Upper lobe of left lung (tissue), 6 donors: ENCODE measurements around the gene MLF2. TPM values are rescaled to one million over a fixed set of nuclear protein-coding genes. Genes with fewer than 3 reads are reported as not detected.

Experiments used
- ATAC-seq, 2 donors: fragments of 200-7000 bp; cut with Tn5 transposase; one replicate each; pipeline ENCODE4 v1.9.1; 2022; ENCODE audit warnings: mild to moderate bottlenecking in 2 of 2, moderate library complexity in 2 of 2; ENCODE audit not compliant: low FRiP score in 2 of 2
- DNase-seq, 2 donors: peaks; one replicate each; pipeline ENCODE4 v3.0.0-alpha.2; 2019 to 2020
- H3K27ac ChIP-seq, 4 donors: fragments of 200-600 bp; sonication (generic); one replicate each; pipeline ENCODE4 v1.5.1; 2016 to 2019
- H3K27me3 ChIP-seq, 4 donors: fragments of 200-600 bp; sonication (generic); one replicate each; pipeline ENCODE4 v1.5.1; 2017 to 2019
- H3K36me3 ChIP-seq, 4 donors: fragments of 200-600 bp; sonication (generic); one replicate each; pipeline ENCODE4 v1.5.1; 2016 to 2019
- H3K4me1 ChIP-seq, 4 donors: fragments of 200-600 bp; sonication (generic); one replicate each; pipeline ENCODE4 v1.5.1; 2018 to 2019
- H3K4me3 ChIP-seq, 4 donors: fragments of 200-600 bp; sonication (generic); one replicate each; pipeline ENCODE4 v1.5.1; 2017 to 2019; ENCODE audit warnings: mild to moderate bottlenecking in 2 of 4, moderate library complexity in 1 of 4
- H3K9me3 ChIP-seq, 4 donors: fragments of 200-600 bp; sonication (generic); one replicate each; pipeline ENCODE4 v1.5.1; 2018 to 2019
- EP300 ChIP-seq, 4 donors: sonication (generic); formaldehyde crosslinking; IDR thresholded peaks; one replicate each; pipeline ENCODE4 v1.5.1; 2017; ENCODE audit warnings: antibody characterized with exemption in 4 of 4, control low read depth in 2 of 4
- POLR2A ChIP-seq, 4 donors: fragments of 450-650 bp; IDR thresholded peaks; one replicate each; pipeline ENCODE4 v1.5.1; 2016 to 2017; ENCODE audit warnings: antibody characterized with exemption in 4 of 4, mild to moderate bottlenecking in 2 of 4
- POLR2AphosphoS5 ChIP-seq, 2 donors: sonication (generic); formaldehyde crosslinking; IDR thresholded peaks; one replicate each; pipeline ENCODE4 v1.5.1; 2017; ENCODE audit warnings: antibody characterized with exemption in 2 of 2
- WGBS, 2 donors: methylation state at CpG; one replicate each; pipeline ENCODE4 v1.1.5; 2017 to 2018; 5-methylcytosine and 5-hydroxymethylcytosine counted together
- total RNA-seq, 6 donors: library from RNA; depleted of rRNA in 4 of 6; stranded (reverse); fragments of >200 nt in 4 of 6; gene quantifications; one replicate each; pipeline versions ENCODE4 v1.1.0 to v1.2.1, GENCODE V29; 2016 to 2021
- TF ChIP-seq, protein P1 (sequence below), 6 experiments: fragments of 450-650 bp in 4 of 6; fragments of 200-600 bp in 2 of 6; sonication (generic) in 2 of 6; IDR thresholded peaks; one replicate each; pipeline ENCODE4 v1.5.1; 2016 to 2019; ENCODE audit warnings: antibody characterized with exemption in 6 of 6
- donor health status: DM: no; HTN: no; CAD: no; lungs with moderate emphysema.
- donor health status: DM: no; HTN: yes; CAD: no; lungs with severe emphysema.

MLF2 gene
- total RNA-seq, 6 donors from 2014 or later, result 136 to 221 (median 144) TPM

DNA sequence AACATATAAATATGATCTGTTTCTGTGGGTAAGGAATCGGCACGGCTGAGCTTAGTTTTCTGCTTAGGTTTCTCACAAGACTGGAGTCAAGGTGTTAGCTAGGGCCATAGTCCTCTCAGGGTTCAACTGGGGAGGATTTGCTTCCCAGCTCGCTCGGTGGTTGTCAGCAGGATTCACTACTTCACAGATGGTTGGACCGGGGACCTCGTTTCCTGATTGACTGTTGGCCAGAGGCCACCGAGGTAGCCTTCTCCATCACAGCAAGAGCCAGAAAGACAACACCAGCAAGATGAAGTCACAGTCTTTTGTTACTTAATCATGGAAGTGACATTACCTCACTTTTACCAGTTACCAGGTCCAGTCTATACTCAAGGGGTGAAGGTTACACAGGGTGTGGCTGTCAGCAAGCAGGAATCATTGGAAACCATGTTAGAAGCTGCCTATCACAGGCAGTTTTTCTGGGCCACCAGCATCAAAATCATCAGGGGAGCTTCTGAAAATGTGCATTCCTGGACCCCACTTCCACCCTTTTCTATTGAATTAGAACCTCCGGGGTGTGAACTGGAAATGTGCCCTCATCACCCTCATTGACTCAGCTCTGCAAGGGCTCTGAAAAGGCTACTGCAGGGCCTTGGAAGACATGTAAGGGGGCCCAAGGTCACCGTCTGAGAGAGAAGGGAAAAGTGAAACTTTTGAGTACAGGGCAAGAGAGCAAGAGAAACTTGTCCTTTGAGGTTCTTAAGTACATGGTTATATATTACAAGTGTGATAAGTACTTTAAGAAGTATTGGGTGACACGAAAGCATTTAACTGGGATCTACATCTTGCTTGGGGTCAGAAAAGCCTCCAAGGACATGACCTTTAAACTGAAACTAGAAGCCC, 18.2 kb downstream of the MLF2 start:
- WGBS, 2 donors, result 59 to 73% methylated on average over 9 to 10 of the region's 10 CpGs
- H3K27me3 ChIP-seq, result no peaks in the 10 kb centered on the region
- H3K9me3 ChIP-seq, result no peaks in the 10 kb centered on the region
- ATAC-seq (no peak), DNase-seq (no peak)
- no peak overlapping the region for H3K27ac ChIP-seq
- no peak for TF ChIP-seq EP300 (IDR thresholded peaks at IDR 0.05)
- TF ChIP-seq, protein P1, sequence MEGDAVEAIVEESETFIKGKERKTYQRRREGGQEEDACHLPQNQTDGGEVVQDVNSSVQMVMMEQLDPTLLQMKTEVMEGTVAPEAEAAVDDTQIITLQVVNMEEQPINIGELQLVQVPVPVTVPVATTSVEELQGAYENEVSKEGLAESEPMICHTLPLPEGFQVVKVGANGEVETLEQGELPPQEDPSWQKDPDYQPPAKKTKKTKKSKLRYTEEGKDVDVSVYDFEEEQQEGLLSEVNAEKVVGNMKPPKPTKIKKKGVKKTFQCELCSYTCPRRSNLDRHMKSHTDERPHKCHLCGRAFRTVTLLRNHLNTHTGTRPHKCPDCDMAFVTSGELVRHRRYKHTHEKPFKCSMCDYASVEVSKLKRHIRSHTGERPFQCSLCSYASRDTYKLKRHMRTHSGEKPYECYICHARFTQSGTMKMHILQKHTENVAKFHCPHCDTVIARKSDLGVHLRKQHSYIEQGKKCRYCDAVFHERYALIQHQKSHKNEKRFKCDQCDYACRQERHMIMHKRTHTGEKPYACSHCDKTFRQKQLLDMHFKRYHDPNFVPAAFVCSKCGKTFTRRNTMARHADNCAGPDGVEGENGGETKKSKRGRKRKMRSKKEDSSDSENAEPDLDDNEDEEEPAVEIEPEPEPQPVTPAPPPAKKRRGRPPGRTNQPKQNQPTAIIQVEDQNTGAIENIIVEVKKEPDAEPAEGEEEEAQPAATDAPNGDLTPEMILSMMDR (IDR thresholded peaks at IDR 0.05), result no peak
- TF ChIP-seq POLR2A (IDR thresholded peaks at IDR 0.05), result no peak
- TF ChIP-seq POLR2AphosphoS5 (IDR thresholded peaks at IDR 0.05), result no peak
- H3K4me3 ChIP-seq, result no peak overlapping the region
- peaks cover 15 to 43% (median 28%) of the 10 kb centered on the region in 4 donors for H3K36me3 ChIP-seq
- peaks cover 0 to 10% (median 4%) of the 10 kb centered on the region in 4 donors for H3K4me1 ChIP-seq

DNA sequence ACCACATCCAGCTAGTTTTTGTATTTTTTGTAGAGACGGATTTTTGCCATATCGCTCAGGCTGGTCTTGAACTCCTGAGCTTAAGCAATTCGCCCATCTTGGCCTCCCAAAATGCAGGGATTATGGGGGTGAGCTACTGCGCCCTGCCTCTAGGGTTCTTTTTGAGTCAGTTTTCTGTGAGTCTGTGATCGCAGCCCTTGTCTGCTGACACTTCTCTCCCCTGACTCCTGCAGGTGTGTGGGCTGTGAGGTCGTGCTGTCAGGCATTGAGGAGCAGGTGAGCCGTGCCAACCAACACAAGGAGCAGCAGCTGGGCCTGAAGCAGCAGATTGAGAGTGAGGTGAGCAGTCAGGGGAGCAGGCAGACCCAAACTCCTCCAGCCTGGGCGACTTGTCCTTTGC, 22.8 kb downstream of the MLF2 start:
- no peaks in the 10 kb centered on the region for H3K27me3 ChIP-seq

DNA sequence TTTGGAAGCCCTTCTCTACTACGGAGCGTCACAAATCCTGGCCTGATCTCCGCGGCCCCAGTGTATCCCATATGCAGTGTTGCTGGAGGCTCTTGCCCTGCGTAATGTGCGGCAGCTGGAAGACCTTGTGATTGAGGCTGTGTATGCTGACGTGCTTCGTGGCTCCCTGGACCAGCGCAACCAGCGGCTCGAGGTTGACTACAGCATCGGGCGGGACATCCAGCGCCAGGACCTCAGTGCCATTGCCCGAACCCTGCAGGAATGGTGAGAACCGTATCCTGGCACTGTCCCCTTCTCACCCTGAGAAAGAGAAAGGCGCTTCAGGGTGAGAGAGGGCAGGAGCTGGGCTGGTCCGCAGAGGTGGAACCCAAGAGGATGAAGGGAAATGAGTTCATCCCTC, 23.8 kb downstream of the MLF2 start:
- WGBS, 2 donors, result 95 to 97% methylated on average over 9 to 18 of the region's 18 CpGs
- H3K27ac ChIP-seq, result no peak overlapping the region
- H3K4me1 ChIP-seq, result peaks cover 9 to 15% (median 11%) of the 10 kb centered on the region in 4 donors
- DNase-seq, result no peak
- H3K36me3 ChIP-seq, result peaks cover 22 to 61% (median 50%) of the 10 kb centered on the region in 4 donors
- no peaks in the 10 kb centered on the region for H3K27me3 ChIP-seq
- TF ChIP-seq POLR2AphosphoS5 (IDR thresholded peaks at IDR 0.05) (no peak), POLR2A (IDR thresholded peaks at IDR 0.05) (no peak), EP300 (IDR thresholded peaks at IDR 0.05) (no peak)
- TF ChIP-seq, protein P1 (IDR thresholded peaks at IDR 0.05), result no peak
- H3K9me3 ChIP-seq, result no peaks in the 10 kb centered on the region
- H3K4me3 ChIP-seq, result no peak overlapping the region
- ATAC-seq, result no peak

More for the DNA sequence above, 22.8 kb downstream of the MLF2 start:
- Histone ChIP-seq H3K4me3 (no peak overlapping the region), H3K4me1 (peaks cover under 1 to 8% (median 3%) of the 10 kb centered on the region in 4 donors), H3K9me3 (no peaks in the 10 kb centered on the region), H3K36me3 (peaks cover 22 to 67% (median 50%) of the 10 kb centered on the region in 4 donors), H3K27ac (no peak overlapping the region)
- ATAC-seq (no peak), DNase-seq (no peak)
- TF ChIP-seq, protein P1 (IDR thresholded peaks at IDR 0.05), result no peak
- TF ChIP-seq POLR2AphosphoS5 (IDR thresholded peaks at IDR 0.05), result no peak
- no peak for TF ChIP-seq POLR2A (IDR thresholded peaks at IDR 0.05)
- no peak for TF ChIP-seq EP300 (IDR thresholded peaks at IDR 0.05)
- 89 to 97% methylated on average over 7 to 8 of the region's 8 CpGs for WGBS, 2 donors

DNA sequence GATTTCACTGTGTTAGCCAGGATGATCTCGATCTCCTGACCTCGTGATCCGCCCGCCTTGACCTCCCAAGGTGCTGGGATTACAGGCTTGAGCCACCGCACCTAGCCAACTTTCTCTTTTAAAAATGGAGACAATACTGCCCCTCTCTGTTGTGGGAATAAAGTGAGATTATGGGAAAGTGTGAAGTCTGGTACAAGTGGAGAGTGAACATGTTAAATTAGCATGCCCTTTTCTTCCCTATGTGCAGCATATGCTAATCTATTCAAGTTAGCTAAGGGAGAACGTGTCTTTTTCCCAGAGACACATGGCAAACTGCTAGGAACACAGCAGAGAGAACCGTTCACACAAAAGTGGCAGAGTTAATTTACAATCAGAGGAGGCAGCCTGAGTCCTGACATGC, 27.6 kb downstream of the MLF2 start:
- Histone ChIP-seq H3K4me3 (no peak overlapping the region), H3K27ac (no peak overlapping the region), H3K9me3 (no peaks in the 10 kb centered on the region), H3K27me3 (no peaks in the 10 kb centered on the region), H3K4me1 (peaks cover 9 to 19% (median 11%) of the 10 kb centered on the region in 4 donors), H3K36me3 (peaks cover 11 to 30% (median 27%) of the 10 kb centered on the region in 4 donors)
- no peak for TF ChIP-seq POLR2A (IDR thresholded peaks at IDR 0.05)
- TF ChIP-seq, protein P1 (IDR thresholded peaks at IDR 0.05), result no peak
- TF ChIP-seq POLR2AphosphoS5 (IDR thresholded peaks at IDR 0.05), result no peak
- no peak for TF ChIP-seq EP300 (IDR thresholded peaks at IDR 0.05)
- ATAC-seq (no peak), DNase-seq (no peak)
- 94 to 98% methylated on average over 7 of the region's 7 CpGs for WGBS, 2 donors
